ENCODE results near the gene HIBADH.

DNA sequence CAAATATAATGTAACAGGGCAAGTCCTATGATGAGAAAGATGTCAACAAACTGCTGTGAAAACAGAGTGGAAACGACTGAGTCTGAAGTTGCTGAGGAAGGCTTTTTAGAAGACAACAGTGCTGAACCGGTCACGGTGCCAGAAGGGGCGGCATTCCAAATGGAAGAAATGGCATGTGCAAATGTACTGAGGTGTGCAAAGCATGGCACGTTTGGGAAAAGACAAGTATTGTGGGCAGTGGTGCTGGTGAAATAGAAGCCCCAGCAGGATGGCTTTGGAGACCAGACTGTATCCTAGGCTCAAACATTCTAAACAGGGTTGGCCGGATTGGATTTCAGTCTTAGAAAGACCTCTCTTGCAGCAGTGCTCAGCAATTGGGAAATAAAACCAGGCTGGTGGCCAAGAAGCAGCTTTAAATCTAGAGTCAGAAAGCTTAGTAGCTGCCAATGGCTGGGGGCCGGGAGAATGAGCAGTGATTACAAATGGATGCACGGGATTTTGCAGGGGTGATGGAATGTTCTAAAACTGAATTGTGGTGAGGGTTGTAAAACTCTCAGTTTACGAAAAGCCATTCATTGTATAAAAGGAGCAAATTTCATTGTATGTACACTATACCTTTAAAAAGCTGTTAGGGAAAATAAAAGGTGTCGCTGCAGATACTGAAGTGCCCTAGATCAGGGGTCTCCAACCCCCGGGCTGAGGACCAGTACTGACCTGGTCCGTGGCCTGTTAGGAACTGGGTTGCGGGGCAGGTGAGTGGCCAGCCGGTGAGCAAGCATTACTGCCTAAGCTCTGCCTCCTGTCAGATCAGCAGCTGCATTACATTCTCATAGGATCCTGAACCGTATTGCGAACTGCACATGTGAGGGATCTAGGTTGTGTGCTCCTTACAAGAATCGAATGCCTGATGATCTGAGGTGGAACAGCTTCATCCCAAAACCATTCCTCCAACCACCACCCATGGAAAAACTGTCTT lies 141.6 kb downstream of the HIBADH start:
- TF ChIP-seq CTCF (IDR thresholded peaks at IDR 0.05 in 8 of 11, conservative IDR thresholded peaks at IDR 0.05 in 3 of 11), result no peak
- no peak for TF ChIP-seq POLR2AphosphoS5 (IDR thresholded peaks at IDR 0.05)
- no peak for TF ChIP-seq POLR2A (IDR thresholded peaks at IDR 0.05)
